Keratinocyte (primary cell): ENCODE data around the gene HMGB1. TPM values are rescaled to one million over a fixed set of nuclear protein-coding genes. Genes with fewer than 3 reads are reported as not detected.
A peak's percentile ranks its signal among the peaks of the same experiment; 100 is the strongest.

Experiments used
- DNase-seq: peaks from one replicate; pipeline ENCODE4 v3.0.0-alpha.2; 2011; ENCODE audit warnings: low read depth, missing footprints, low spot score
- FAIRE-seq: peaks from 2 replicates; lab custom pipeline; 2011; peaks lifted over from hg19 to GRCh38; lab: Jason Lieb, UNC
- H2AFZ ChIP-seq: 2 replicates; pipeline ENCODE4 v1.6.0; 2012; ENCODE audit warnings: low read length, control low read depth, inconsistent platforms; ENCODE audit not compliant: control insufficient read depth
- H3K27ac ChIP-seq: 2 replicates; pipeline ENCODE4 v1.5.1; 2011; ENCODE audit warnings: low read length; ENCODE audit not compliant: control insufficient read depth, insufficient read depth
- H3K27me3 ChIP-seq: 3 replicates; pipeline ENCODE4 v1.6.0; 2011; ENCODE audit warnings: low read length; ENCODE audit not compliant: control insufficient read depth, insufficient read depth; ENCODE audit errors: extremely low read depth
- H3K36me3 ChIP-seq, 2 experiments: 2 replicates in 1 of 2; 3 replicates in 1 of 2; pipeline ENCODE4 v1.5.1; 2011; ENCODE audit warnings: low read length in 2 of 2, mild to moderate bottlenecking in 1 of 2; ENCODE audit not compliant: control insufficient read depth in 2 of 2, insufficient read depth in 2 of 2; ENCODE audit errors: extremely low read depth in 1 of 2
- H3K4me1 ChIP-seq: 3 replicates; pipeline ENCODE4 v1.5.1; 2011; ENCODE audit warnings: low read length; ENCODE audit not compliant: control insufficient read depth, insufficient read depth; ENCODE audit errors: extremely low read depth
- H3K4me2 ChIP-seq: 3 replicates; pipeline ENCODE4 v1.6.0; 2011; ENCODE audit warnings: low read depth, low read length; ENCODE audit not compliant: control insufficient read depth, insufficient read depth; ENCODE audit errors: extremely low read depth
- H3K4me3 ChIP-seq, 3 experiments: fragments of 200-600 bp in 1 of 3; sonication (generic) in 1 of 3; 2 replicates in 2 of 3; 3 replicates in 1 of 3; pipeline ENCODE4 v1.5.1; 2011 to 2016; ENCODE audit warnings: low read length in 3 of 3, mild to moderate bottlenecking in 3 of 3, control low read depth in 2 of 3, inconsistent platforms in 1 of 3, low read depth in 1 of 3, mixed read lengths in 1 of 3, mixed run types in 1 of 3, moderate library complexity in 1 of 3; ENCODE audit not compliant: control insufficient read depth in 2 of 3, insufficient read depth in 2 of 3; ENCODE audit errors: extremely low read depth in 1 of 3
- H3K79me2 ChIP-seq: 2 replicates; pipeline ENCODE4 v1.6.0; 2012; ENCODE audit warnings: low read length; ENCODE audit not compliant: control insufficient read depth, insufficient read depth
- H3K9ac ChIP-seq: 3 replicates; pipeline ENCODE4 v1.6.0; 2011; ENCODE audit warnings: low read length; ENCODE audit not compliant: control insufficient read depth, insufficient read depth; ENCODE audit errors: extremely low read depth
- H3K9me1 ChIP-seq: 3 replicates; pipeline ENCODE4 v1.6.0; 2011; ENCODE audit warnings: low read length; ENCODE audit not compliant: control insufficient read depth, insufficient read depth; ENCODE audit errors: extremely low read depth
- H3K9me3 ChIP-seq: 2 replicates; pipeline ENCODE4 v1.5.1; 2012; ENCODE audit warnings: low read depth, low read length; ENCODE audit not compliant: control insufficient read depth
- H4K20me1 ChIP-seq: 3 replicates; pipeline ENCODE4 v1.6.0; 2011; ENCODE audit warnings: low read length; ENCODE audit not compliant: control insufficient read depth, insufficient read depth; ENCODE audit errors: extremely low read depth
- CTCF ChIP-seq, 3 experiments: IDR thresholded peaks in 1 of 3; conservative IDR thresholded peaks in 1 of 3; optimal IDR thresholded peaks in 1 of 3; 2 replicates in 2 of 3; 3 replicates in 1 of 3; pipeline versions ENCODE3 to v1.5.1; 2011; ENCODE audit warnings: low read length in 3 of 3, mild to moderate bottlenecking in 3 of 3, moderate library complexity in 2 of 3, control low read depth in 1 of 3, inconsistent platforms in 1 of 3; ENCODE audit not compliant: insufficient read depth in 2 of 3; ENCODE audit errors: extremely low read depth in 1 of 3
- EZH2 ChIP-seq: IDR thresholded peaks from one replicate; pipeline ENCODE4 v1.6.1; 2012; ENCODE audit warnings: inconsistent platforms, mild to moderate bottlenecking, low read length, moderate library complexity
- dilution Hi-C: fragments of 300-500 bp; cut with MboI; formaldehyde crosslinking; loops from one replicate; pipeline ENCODE4 v1.7.0; 2020; ENCODE audit warnings: low sequenced_read_pairs; ENCODE audit not compliant: extremely low pct_ligation_motif_present
- polyA plus RNA-seq, 5 experiments: library from polyadenylated mRNA; depleted of rRNA in 3 of 5; stranded (reverse) in 3 of 5; stranded (forward) in 1 of 5; unstranded in 1 of 5; fragments of >200 nt; gene quantifications; 1 replicate in 1 of 5; 2 replicates in 3 of 5; 3 replicates in 1 of 5; pipeline versions ENCODE4 v1.2.1 to v1.2.3, GENCODE V29; 2011 to 2012; ENCODE audit warnings: missing spikeins in 2 of 5, low read depth in 1 of 5, low replicate concordance in 1 of 5

Gene HMGB1
- polyA plus RNA-seq, 1 donor (not counting 4 experiments of a cell fraction or from before 2014, with no cell fraction given): 221 TPM

GRCh38 chr13:30423891-30424290, 41.8 kb downstream of the HMGB1 start:
- Histone ChIP-seq H2AFZ (no peak overlapping the region), H4K20me1 (no peaks in the 10 kb centered on the region), H3K4me3 (no peak overlapping the region), H3K4me1 (peaks cover 19% of the 10 kb centered on the region), H3K79me2 (no peaks in the 10 kb centered on the region), H3K9me1 (no peaks in the 10 kb centered on the region), H3K27me3 (no peaks in the 10 kb centered on the region), H3K27ac (no peak overlapping the region), H3K9me3 (no peaks in the 10 kb centered on the region), H3K9ac (no peak overlapping the region), H3K36me3 (no peaks in the 10 kb centered on the region), H3K4me2 (no peak overlapping the region)
- no peak for FAIRE-seq
- dilution Hi-C loops: no loop called here
- TF ChIP-seq CTCF (optimal IDR thresholded peaks at IDR 0.05 in 1 of 3, IDR thresholded peaks at IDR 0.05 in 1 of 3, conservative IDR thresholded peaks at IDR 0.05 in 1 of 3; ENCODE audit: extremely low read depth in 1 of 3, insufficient read depth in 2 of 3, low read length in 3 of 3) (no peak), EZH2 (no peak)
- no peak for DNase-seq

GRCh38 chr13:30422054-30422839, 43.5 kb downstream of the HMGB1 start, which contains the start of gene UBE2L5:
Gene UBE2L5, plus strand, starts transcription at chr13:30422493. Its CDS starts 5,498 bp downstream, at chr13:30427991.
- Histone ChIP-seq H3K9me1 (no peaks in the 10 kb centered on the region), H3K27me3 (no peaks in the 10 kb centered on the region), H4K20me1 (no peaks in the 10 kb centered on the region), H3K9me3 (no peaks in the 10 kb centered on the region), H3K79me2 (no peaks in the 10 kb centered on the region), H3K4me2 (peak within 1 kb of the TSS; percentile 96), H3K36me3 (no peaks in the 10 kb centered on the region), H3K9ac (peak within 1 kb of the TSS; percentile 78), H3K4me1 (peaks cover 25% of the 10 kb centered on the region), H3K4me3 (peak within 1 kb of the TSS; percentile 46 to 79 (median 75)), H3K27ac (peak within 1 kb of the TSS; percentile 71), H2AFZ (peak within 1 kb of the TSS; percentile 89)
- DNase-seq (no peak), FAIRE-seq (no peak)
- TF ChIP-seq EZH2 (no peak), CTCF (optimal IDR thresholded peaks at IDR 0.05 in 1 of 3, IDR thresholded peaks at IDR 0.05 in 1 of 3, conservative IDR thresholded peaks at IDR 0.05 in 1 of 3; ENCODE audit: extremely low read depth in 1 of 3, insufficient read depth in 2 of 3, low read length in 3 of 3) (no peak)
- dilution Hi-C loops: no loop called here
